ENCODE results near the gene HSPB8. TPM values are rescaled to one million over a fixed set of nuclear protein-coding genes. Genes with fewer than 3 reads are reported as not detected.

Gene HSPB8
- total RNA-seq, 1 experiment from 2014 or later, result 56.1 TPM

Other genes starting within 250 kb of the HSPB8 start
- 0.03 TPM in 1 of 2 replicates, not detected in the other for gene SRRM4, start 197.4 kb upstream of the HSPB8 start, total RNA-seq (2014; rRNA removed; shearing (Covaris generic))
- not detected in 2 replicates for gene CCDC60, start 155.8 kb downstream of the HSPB8 start, total RNA-seq (2014; rRNA removed; shearing (Covaris generic))